ENCODE measurements around the gene ANKRD34B. TPM values are rescaled to one million over a fixed set of nuclear protein-coding genes. Genes with fewer than 3 reads are reported as not detected.

ANKRD34B gene
- total RNA-seq, 1 experiment from 2014 or later: 1.6 TPM

- TF ChIP-seq, protein P1, sequence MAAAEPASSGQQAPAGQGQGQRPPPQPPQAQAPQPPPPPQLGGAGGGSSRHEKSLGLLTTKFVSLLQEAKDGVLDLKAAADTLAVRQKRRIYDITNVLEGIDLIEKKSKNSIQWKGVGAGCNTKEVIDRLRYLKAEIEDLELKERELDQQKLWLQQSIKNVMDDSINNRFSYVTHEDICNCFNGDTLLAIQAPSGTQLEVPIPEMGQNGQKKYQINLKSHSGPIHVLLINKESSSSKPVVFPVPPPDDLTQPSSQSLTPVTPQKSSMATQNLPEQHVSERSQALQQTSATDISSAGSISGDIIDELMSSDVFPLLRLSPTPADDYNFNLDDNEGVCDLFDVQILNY (CRISPR knock-in tag; IDR thresholded peaks at IDR 0.05): peak; percentile 76; the same call in 1 of the 2 replicates
- TF ChIP-seq, protein P2, sequence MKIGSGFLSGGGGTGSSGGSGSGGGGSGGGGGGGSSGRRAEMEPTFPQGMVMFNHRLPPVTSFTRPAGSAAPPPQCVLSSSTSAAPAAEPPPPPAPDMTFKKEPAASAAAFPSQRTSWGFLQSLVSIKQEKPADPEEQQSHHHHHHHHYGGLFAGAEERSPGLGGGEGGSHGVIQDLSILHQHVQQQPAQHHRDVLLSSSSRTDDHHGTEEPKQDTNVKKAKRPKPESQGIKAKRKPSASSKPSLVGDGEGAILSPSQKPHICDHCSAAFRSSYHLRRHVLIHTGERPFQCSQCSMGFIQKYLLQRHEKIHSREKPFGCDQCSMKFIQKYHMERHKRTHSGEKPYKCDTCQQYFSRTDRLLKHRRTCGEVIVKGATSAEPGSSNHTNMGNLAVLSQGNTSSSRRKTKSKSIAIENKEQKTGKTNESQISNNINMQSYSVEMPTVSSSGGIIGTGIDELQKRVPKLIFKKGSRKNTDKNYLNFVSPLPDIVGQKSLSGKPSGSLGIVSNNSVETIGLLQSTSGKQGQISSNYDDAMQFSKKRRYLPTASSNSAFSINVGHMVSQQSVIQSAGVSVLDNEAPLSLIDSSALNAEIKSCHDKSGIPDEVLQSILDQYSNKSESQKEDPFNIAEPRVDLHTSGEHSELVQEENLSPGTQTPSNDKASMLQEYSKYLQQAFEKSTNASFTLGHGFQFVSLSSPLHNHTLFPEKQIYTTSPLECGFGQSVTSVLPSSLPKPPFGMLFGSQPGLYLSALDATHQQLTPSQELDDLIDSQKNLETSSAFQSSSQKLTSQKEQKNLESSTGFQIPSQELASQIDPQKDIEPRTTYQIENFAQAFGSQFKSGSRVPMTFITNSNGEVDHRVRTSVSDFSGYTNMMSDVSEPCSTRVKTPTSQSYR (CRISPR knock-in tag; IDR thresholded peaks at IDR 0.05): 0 out of 2 replicates have a peak, but pooled peaks have one; percentile 53
- TF ChIP-seq CREB1 (CRISPR knock-in tag; IDR thresholded peaks at IDR 0.05): peak; percentile 71; the same call in 1 of the 2 replicates
- TF ChIP-seq ZNF423 (CRISPR knock-in tag; IDR thresholded peaks at IDR 0.05): no peak
- no peak for TF ChIP-seq PRRX2 (CRISPR knock-in tag; IDR thresholded peaks at IDR 0.05)
- TF ChIP-seq CREM (CRISPR knock-in tag; IDR thresholded peaks at IDR 0.05): no peak
- TF ChIP-seq, protein P3, sequence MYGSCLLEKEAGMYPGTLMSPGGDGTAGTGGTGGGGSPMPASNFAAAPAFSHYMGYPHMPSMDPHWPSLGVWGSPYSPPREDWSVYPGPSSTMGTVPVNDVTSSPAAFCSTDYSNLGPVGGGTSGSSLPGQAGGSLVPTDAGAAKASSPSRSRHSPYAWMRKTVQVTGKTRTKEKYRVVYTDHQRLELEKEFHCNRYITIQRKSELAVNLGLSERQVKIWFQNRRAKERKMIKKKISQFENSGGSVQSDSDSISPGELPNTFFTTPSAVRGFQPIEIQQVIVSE (CRISPR knock-in tag; IDR thresholded peaks at IDR 0.05; ENCODE audit: borderline replicate concordance): no peak
- TF ChIP-seq ZNF416 (CRISPR knock-in tag; IDR thresholded peaks at IDR 0.05): no peak
- TF ChIP-seq TP53 (CRISPR knock-in tag; IDR thresholded peaks at IDR 0.05): 0 out of 2 replicates have a peak, but pooled peaks have one; percentile 57
- TF ChIP-seq, protein P4, sequence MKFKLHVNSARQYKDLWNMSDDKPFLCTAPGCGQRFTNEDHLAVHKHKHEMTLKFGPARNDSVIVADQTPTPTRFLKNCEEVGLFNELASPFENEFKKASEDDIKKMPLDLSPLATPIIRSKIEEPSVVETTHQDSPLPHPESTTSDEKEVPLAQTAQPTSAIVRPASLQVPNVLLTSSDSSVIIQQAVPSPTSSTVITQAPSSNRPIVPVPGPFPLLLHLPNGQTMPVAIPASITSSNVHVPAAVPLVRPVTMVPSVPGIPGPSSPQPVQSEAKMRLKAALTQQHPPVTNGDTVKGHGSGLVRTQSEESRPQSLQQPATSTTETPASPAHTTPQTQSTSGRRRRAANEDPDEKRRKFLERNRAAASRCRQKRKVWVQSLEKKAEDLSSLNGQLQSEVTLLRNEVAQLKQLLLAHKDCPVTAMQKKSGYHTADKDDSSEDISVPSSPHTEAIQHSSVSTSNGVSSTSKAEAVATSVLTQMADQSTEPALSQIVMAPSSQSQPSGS (CRISPR knock-in tag; IDR thresholded peaks at IDR 0.05; ENCODE audit: borderline replicate concordance, low read depth): no peak
- TF ChIP-seq CTCF (IDR thresholded peaks at IDR 0.05): no peak
- TF ChIP-seq ZNF219 (CRISPR knock-in tag; IDR thresholded peaks at IDR 0.05; ENCODE audit: borderline replicate concordance): 0 out of 2 replicates have a peak, but pooled peaks have one; percentile 18
- TF ChIP-seq OVOL2 (CRISPR knock-in tag; IDR thresholded peaks at IDR 0.05; ENCODE audit: borderline replicate concordance): no peak
- no peak for TF ChIP-seq SMAD4 (CRISPR knock-in tag; IDR thresholded peaks at IDR 0.05)
- TF ChIP-seq NFYB (CRISPR knock-in tag; conservative IDR thresholded peaks at IDR 0.05; ENCODE audit: low read depth): no peak
- 0 out of 2 replicates have a peak, but pooled peaks have one; percentile 4 for TF ChIP-seq ZNF121 (CRISPR knock-in tag; IDR thresholded peaks at IDR 0.05)
- TF ChIP-seq, protein P5, sequence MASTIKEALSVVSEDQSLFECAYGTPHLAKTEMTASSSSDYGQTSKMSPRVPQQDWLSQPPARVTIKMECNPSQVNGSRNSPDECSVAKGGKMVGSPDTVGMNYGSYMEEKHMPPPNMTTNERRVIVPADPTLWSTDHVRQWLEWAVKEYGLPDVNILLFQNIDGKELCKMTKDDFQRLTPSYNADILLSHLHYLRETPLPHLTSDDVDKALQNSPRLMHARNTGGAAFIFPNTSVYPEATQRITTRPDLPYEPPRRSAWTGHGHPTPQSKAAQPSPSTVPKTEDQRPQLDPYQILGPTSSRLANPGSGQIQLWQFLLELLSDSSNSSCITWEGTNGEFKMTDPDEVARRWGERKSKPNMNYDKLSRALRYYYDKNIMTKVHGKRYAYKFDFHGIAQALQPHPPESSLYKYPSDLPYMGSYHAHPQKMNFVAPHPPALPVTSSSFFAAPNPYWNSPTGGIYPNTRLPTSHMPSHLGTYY (CRISPR knock-in tag; IDR thresholded peaks at IDR 0.05): no peak
- TF ChIP-seq KAT7 (CRISPR knock-in tag; IDR thresholded peaks at IDR 0.05; ENCODE audit: borderline replicate concordance): no peak
- TF ChIP-seq ZNF232 (CRISPR knock-in tag; IDR thresholded peaks at IDR 0.05): peak; percentile 88; the same call in 1 of the 2 replicates
- TF ChIP-seq TEAD4 (CRISPR knock-in tag; IDR thresholded peaks at IDR 0.05): 0 out of 2 replicates have a peak, but pooled peaks have one; percentile 23
- TF ChIP-seq ATF1 (CRISPR knock-in tag; IDR thresholded peaks at IDR 0.05): no peak; the same call in 1 of the 2 replicates
- no peak for TF ChIP-seq EMX1 (CRISPR knock-in tag; IDR thresholded peaks at IDR 0.05)
- peak; percentile 58; the same call in 1 of the 2 replicates for TF ChIP-seq JUN (CRISPR knock-in tag; IDR thresholded peaks at IDR 0.05)
- peak; percentile 42; the same call in 1 of the 2 replicates for TF ChIP-seq ZNF263 (CRISPR knock-in tag; IDR thresholded peaks at IDR 0.05; ENCODE audit: low read depth)
- TF ChIP-seq PRDM15 (CRISPR knock-in tag; IDR thresholded peaks at IDR 0.05): peak; percentile 93
These were observed at the start of gene ANKRD34B (continued) for GRCh38 chr5:80569961-80570786.

All from WTC11 (cell line).